ENCODE measurements around the gene CRB1. TPM values are rescaled to one million over a fixed set of nuclear protein-coding genes. Genes with fewer than 3 reads are reported as not detected.

CRB1 gene
- total and polyA plus RNA-seq, 3 experiments from 2014 or later = 0.05 to 0.26 TPM; not detected in 1

DNA sequence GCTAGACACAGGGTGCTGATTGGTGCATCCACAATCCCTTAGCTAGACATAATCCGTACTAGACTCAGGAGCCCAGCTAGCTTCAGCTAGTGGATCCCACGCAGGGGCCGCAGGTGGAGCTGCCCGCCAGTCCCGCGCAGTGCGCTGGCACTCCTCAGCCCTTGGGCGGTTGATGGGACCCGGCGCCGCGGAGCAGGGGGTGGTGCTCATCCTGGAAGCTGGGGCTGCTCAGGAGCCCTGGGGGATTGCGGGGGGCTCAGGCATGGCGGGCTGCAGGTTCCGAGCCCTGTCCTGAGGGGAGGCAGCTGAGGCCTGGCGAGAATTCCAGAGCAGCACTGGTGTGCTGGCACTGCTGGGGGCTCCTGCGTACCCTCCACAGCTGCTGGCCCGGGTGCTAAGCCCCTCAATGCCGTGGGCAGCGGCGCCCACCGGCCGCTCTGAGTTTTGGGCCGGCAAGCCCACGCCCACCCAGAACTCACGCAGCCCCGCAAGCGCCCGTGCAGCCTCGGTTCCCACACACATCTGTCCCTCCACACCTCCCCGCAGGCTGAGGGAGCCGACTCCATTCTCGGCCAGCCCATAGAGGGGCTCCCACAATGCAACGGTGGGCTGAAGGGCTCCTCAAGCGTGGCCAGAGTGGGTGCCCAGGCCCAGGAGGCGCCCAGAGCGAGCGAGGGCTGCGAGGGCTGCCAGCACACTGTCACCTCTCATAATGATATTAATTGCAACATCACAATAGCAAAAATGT, 87.4 kb downstream of the CRB1 start:
- Histone ChIP-seq H3K9me3 (ENCODE audit: low read length) (no peaks in the 10 kb centered on the region), H3K27ac (ENCODE audit: low read depth, low read length) (no peak overlapping the region), H3K4me1 (ENCODE audit: insufficient read depth, low read length) (no peaks in the 10 kb centered on the region), H3K36me3 (ENCODE audit: insufficient read depth, low read length) (no peaks in the 10 kb centered on the region), H3K4me3 (ENCODE audit: low read length) (no peak overlapping the region), H3K27me3 (ENCODE audit: insufficient read depth, low read length, poor library complexity, severe bottlenecking) (no peaks in the 10 kb centered on the region)
- Mint-ChIP-seq H3K36me3 (no peaks in the 10 kb centered on the region), H3K27me3 (no peaks in the 10 kb centered on the region), H3K9me3 (no peaks in the 10 kb centered on the region), H3K4me3 (no peak overlapping the region), H3K27ac (no peak overlapping the region), H3K4me1 (no peaks in the 10 kb centered on the region)
- no peak for DNase-seq
- ChIA-PET CTCF (interaction anchor here (1.3 to 3.2 kb wide), 2 partner anchors 175 to 176 kb away, joined by 5 to 21 read pairs; no protein-coding TSS in a partner anchor), POLR2A (no interaction called here)

DNA sequence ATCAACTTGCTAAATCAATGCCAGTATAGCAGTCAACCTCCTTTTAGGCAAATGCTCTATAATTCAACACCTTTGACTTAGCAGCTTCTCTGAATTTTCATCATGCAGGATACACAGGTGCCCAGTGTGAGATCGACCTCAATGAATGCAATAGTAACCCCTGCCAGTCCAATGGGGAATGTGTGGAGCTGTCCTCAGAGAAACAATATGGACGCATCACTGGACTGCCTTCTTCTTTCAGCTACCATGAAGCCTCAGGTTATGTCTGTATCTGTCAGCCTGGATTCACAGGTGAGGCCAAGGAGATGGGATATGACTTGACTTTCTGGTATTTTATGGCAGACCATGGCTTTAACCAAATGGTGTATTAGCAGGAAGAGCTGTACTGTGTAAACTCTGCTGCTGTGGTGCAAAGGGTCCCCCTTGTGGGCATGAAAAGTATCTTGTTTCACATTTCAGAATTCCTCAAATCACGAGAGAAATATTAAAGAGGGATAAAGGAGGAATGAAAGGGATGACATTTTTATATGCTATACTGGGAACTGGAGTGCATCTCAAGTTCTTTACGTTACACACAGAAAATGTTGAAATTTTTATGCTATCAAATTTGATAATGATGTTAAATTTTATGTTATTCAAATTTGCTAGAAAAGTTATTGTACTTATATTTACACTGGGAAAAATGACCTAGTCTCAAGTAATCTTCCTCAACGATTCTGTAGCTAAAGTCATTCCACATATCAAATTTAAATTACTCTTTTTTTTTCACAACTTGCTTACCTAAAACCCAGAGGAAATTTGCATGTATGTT, 88.9 kb downstream of the CRB1 start:
- H3K4me1 Mint-ChIP-seq = no peaks in the 10 kb centered on the region
- no peaks in the 10 kb centered on the region for H3K27me3 ChIP-seq (ENCODE audit: insufficient read depth, low read length, poor library complexity, severe bottlenecking)
- no peak overlapping the region for H3K4me3 Mint-ChIP-seq
- H3K9me3 Mint-ChIP-seq = no peaks in the 10 kb centered on the region
- POLR2A ChIA-PET = no interaction called here
- H3K27me3 Mint-ChIP-seq = no peaks in the 10 kb centered on the region
- H3K4me3 ChIP-seq (ENCODE audit: low read length) = no peak overlapping the region
- H3K27ac ChIP-seq (ENCODE audit: low read depth, low read length) = no peak overlapping the region
- H3K27ac Mint-ChIP-seq = peak overlapping the region in 1 of 8 donors; percentile 74
- H3K36me3 ChIP-seq (ENCODE audit: insufficient read depth, low read length) = no peaks in the 10 kb centered on the region
- CTCF ChIA-PET = interaction anchor here (1.1 to 3.2 kb wide), 5 partner anchors 9 to 177 kb away, joined by 4 to 21 read pairs (median 5); no protein-coding TSS in a partner anchor
- DNase-seq = peak in 2 of 5 donors; percentile 15 to 16
- no peaks in the 10 kb centered on the region for H3K9me3 ChIP-seq (ENCODE audit: low read length)
- H3K4me1 ChIP-seq (ENCODE audit: insufficient read depth, low read length) = no peaks in the 10 kb centered on the region
- H3K36me3 Mint-ChIP-seq = no peaks in the 10 kb centered on the region

DNA sequence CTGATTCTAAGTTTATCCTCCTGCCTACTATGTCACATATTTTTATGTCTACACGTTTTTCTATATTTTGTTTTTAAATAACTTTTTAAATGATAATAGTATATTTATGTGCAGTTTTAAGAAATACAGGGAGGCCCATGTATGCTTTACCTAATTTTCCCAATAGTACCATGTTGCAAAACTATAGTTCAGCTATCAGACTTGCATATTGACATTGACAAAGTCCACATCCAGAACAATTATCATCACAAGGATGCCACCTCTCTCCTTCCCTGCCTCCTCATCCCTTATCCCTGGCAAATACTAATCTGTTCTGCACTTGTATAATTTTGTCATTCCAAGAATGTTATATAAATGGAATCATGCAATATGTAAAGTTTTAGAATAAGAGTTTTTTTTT, 90.9 kb downstream of the CRB1 start:
- no peak overlapping the region for H3K4me3 ChIP-seq (ENCODE audit: low read length)
- POLR2A ChIA-PET = no interaction called here
- CTCF ChIA-PET = interaction anchor here (3.2 kb wide), 1 partner anchor 179 kb away, joined by 21 read pairs; no protein-coding TSS in a partner anchor

DNA sequence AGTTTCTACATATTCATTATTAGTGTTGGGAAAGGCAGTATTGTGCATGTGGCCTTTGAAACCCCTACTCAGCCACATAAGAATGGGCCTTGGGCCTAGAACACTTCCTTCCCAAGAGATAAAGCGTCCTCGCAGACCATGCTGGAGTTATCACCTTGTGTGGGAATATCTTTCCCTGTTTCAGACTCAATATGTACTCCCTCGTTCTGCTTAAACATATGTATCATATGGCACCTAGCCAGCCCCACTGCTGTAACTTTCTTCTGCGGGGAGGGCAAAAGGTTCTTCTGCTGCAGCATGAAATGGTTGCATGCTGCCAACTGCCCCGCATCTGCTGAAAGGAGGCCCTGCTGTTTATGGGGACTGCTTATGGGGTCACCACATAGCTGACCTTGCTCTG, 92.0 kb downstream of the CRB1 start:
- ChIA-PET CTCF (no interaction called here), POLR2A (no interaction called here)
- DNase-seq = no peak
- no peaks in the 10 kb centered on the region for H3K4me1 ChIP-seq (ENCODE audit: insufficient read depth, low read length)
- no peak overlapping the region for H3K4me3 ChIP-seq (ENCODE audit: low read length)
- Mint-ChIP-seq H3K4me1 (no peaks in the 10 kb centered on the region), H3K27me3 (no peaks in the 10 kb centered on the region), H3K36me3 (no peaks in the 10 kb centered on the region), H3K27ac (no peak overlapping the region), H3K4me3 (no peak overlapping the region), H3K9me3 (no peaks in the 10 kb centered on the region)
- H3K9me3 ChIP-seq (ENCODE audit: low read length) = no peaks in the 10 kb centered on the region
- no peak overlapping the region for H3K27ac ChIP-seq (ENCODE audit: low read depth, low read length)
- H3K36me3 ChIP-seq (ENCODE audit: insufficient read depth, low read length) = no peaks in the 10 kb centered on the region
- H3K27me3 ChIP-seq (ENCODE audit: insufficient read depth, low read length, poor library complexity, severe bottlenecking) = no peaks in the 10 kb centered on the region

More for the DNA sequence above, 90.9 kb downstream of the CRB1 start:
- Histone ChIP-seq H3K36me3 (ENCODE audit: insufficient read depth, low read length) (no peaks in the 10 kb centered on the region), H3K27me3 (ENCODE audit: insufficient read depth, low read length, poor library complexity, severe bottlenecking) (no peaks in the 10 kb centered on the region), H3K27ac (ENCODE audit: low read depth, low read length) (no peak overlapping the region), H3K9me3 (ENCODE audit: low read length) (no peaks in the 10 kb centered on the region), H3K4me1 (ENCODE audit: insufficient read depth, low read length) (no peaks in the 10 kb centered on the region)
- DNase-seq = no peak
- no peaks in the 10 kb centered on the region for H3K4me1 Mint-ChIP-seq
- no peaks in the 10 kb centered on the region for H3K27me3 Mint-ChIP-seq
- no peak overlapping the region for H3K27ac Mint-ChIP-seq
- no peak overlapping the region for H3K4me3 Mint-ChIP-seq
- no peaks in the 10 kb centered on the region for H3K36me3 Mint-ChIP-seq
- H3K9me3 Mint-ChIP-seq = no peaks in the 10 kb centered on the region

DNA sequence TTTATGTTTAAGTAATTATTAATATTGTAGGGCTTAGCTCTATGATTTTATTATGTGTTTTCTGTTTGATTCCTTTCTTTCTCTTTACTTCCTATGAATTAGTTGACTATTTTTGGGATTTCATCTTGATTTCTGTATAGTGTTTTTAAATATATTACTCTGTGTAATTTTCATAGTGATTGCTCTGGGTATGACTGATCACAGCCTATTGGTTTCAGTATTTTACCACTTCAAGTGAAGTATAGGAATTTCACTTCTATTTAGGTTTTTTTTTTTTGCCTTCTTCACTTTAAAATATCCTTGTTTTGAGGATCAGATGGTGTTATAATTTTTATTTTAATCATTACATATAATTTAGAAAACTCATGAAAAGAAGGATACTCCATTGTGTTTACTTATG, 94.8 kb downstream of the CRB1 start:
- Histone ChIP-seq H3K4me3 (ENCODE audit: low read length) (no peak overlapping the region), H3K9me3 (ENCODE audit: low read length) (no peaks in the 10 kb centered on the region), H3K4me1 (ENCODE audit: insufficient read depth, low read length) (no peaks in the 10 kb centered on the region), H3K36me3 (ENCODE audit: insufficient read depth, low read length) (no peaks in the 10 kb centered on the region), H3K27ac (ENCODE audit: low read depth, low read length) (no peak overlapping the region), H3K27me3 (ENCODE audit: insufficient read depth, low read length, poor library complexity, severe bottlenecking) (no peaks in the 10 kb centered on the region)
- H3K27ac Mint-ChIP-seq = no peak overlapping the region
- DNase-seq = no peak
- POLR2A ChIA-PET = no interaction called here
- CTCF ChIA-PET = no interaction called here
- no peaks in the 10 kb centered on the region for H3K9me3 Mint-ChIP-seq
- H3K4me3 Mint-ChIP-seq = no peak overlapping the region
- no peaks in the 10 kb centered on the region for H3K36me3 Mint-ChIP-seq
- peaks cover 1 to 4% of the 10 kb centered on the region in 2 donors for H3K27me3 Mint-ChIP-seq
- no peaks in the 10 kb centered on the region for H3K4me1 Mint-ChIP-seq

DNA sequence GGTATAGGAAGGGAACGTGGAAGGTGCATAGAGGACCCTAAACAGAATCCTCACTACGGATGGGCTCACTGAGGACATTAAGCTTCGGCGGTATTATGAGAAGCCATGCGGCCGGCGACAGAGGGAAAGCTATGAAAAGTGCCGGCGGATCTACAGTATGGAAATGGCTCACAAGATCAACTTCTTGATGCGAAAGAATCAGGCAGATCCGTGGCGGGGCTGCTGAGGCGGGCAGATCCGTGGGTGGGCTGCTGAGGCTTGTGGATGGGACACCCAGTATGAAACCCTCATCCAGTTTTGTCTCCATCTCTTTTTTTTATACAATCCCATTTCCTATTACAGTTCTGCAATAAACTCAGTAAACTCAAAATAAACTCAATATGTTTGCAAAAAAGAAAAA, 95.8 kb downstream of the CRB1 start:
- no peaks in the 10 kb centered on the region for H3K4me1 ChIP-seq (ENCODE audit: insufficient read depth, low read length)
- H3K4me3 Mint-ChIP-seq = no peak overlapping the region
- POLR2A ChIA-PET = no interaction called here
- no peak overlapping the region for H3K4me3 ChIP-seq (ENCODE audit: low read length)
- H3K36me3 Mint-ChIP-seq = no peaks in the 10 kb centered on the region
- peaks cover 1 to 4% of the 10 kb centered on the region in 2 donors for H3K27me3 Mint-ChIP-seq
- CTCF ChIA-PET = no interaction called here
- H3K36me3 ChIP-seq (ENCODE audit: insufficient read depth, low read length) = no peaks in the 10 kb centered on the region
- H3K9me3 Mint-ChIP-seq = no peaks in the 10 kb centered on the region
- no peak overlapping the region for H3K27ac ChIP-seq (ENCODE audit: low read depth, low read length)
- no peaks in the 10 kb centered on the region for H3K4me1 Mint-ChIP-seq
- H3K27me3 ChIP-seq (ENCODE audit: insufficient read depth, low read length, poor library complexity, severe bottlenecking) = no peaks in the 10 kb centered on the region
- no peaks in the 10 kb centered on the region for H3K9me3 ChIP-seq (ENCODE audit: low read length)
- DNase-seq = no peak
- no peak overlapping the region for H3K27ac Mint-ChIP-seq

DNA sequence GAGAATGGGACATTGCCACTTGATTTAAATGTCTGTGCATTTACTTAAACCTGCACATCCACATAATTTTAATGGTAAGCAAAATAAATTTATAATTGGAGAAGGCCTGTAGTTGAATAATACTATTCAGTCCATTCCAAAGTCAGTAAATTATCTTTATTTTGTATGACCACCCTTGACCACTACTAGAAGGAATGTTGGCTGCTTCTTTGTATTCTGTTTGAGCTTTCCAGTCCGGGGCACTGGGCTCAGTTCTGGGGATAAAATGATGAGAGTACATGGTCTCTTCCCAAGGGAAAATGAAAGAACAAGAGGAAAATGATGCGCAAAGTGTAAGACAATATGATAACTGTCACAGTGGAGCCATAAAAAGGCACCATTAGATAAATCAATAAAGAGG, 98.9 kb downstream of the CRB1 start:
- no peaks in the 10 kb centered on the region for H3K36me3 Mint-ChIP-seq
- ChIA-PET CTCF (no interaction called here), POLR2A (no interaction called here)
- no peaks in the 10 kb centered on the region for H3K9me3 Mint-ChIP-seq
- H3K27me3 Mint-ChIP-seq = peaks cover 9 to 23% of the 10 kb centered on the region in 2 donors
- no peaks in the 10 kb centered on the region for H3K27me3 ChIP-seq (ENCODE audit: insufficient read depth, low read length, poor library complexity, severe bottlenecking)
- H3K27ac Mint-ChIP-seq = no peak overlapping the region
- H3K4me1 Mint-ChIP-seq = no peaks in the 10 kb centered on the region
- no peak for DNase-seq
- no peak overlapping the region for H3K4me3 ChIP-seq (ENCODE audit: low read length)
- H3K4me3 Mint-ChIP-seq = no peak overlapping the region
- no peak overlapping the region for H3K27ac ChIP-seq (ENCODE audit: low read depth, low read length)
- no peaks in the 10 kb centered on the region for H3K36me3 ChIP-seq (ENCODE audit: insufficient read depth, low read length)
- no peaks in the 10 kb centered on the region for H3K4me1 ChIP-seq (ENCODE audit: insufficient read depth, low read length)
- H3K9me3 ChIP-seq (ENCODE audit: low read length) = no peaks in the 10 kb centered on the region

DNA sequence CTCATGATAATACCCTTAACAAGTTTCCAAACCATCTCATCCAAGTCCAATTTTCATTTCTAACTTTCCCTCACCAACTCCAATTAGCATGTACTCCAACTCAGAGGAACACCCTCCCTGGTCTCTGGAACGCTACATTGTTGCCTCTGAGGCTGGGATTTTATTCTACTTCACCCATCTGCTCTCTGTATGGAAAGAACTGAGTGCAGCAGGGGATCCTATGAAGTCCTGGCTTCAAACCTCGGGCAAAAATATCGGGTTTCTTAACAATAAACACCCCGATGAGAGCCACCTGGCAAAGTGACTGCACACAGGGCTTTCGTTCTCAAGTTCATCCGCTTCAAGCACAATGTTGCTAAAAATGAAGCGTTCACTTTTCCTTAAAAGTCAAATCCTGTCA, 99.6 kb downstream of the CRB1 start:
- no peaks in the 10 kb centered on the region for H3K4me1 Mint-ChIP-seq

More for the DNA sequence above, 99.6 kb downstream of the CRB1 start:
- Histone ChIP-seq H3K27me3 (ENCODE audit: insufficient read depth, low read length, poor library complexity, severe bottlenecking) (no peaks in the 10 kb centered on the region), H3K36me3 (ENCODE audit: insufficient read depth, low read length) (no peaks in the 10 kb centered on the region), H3K4me1 (ENCODE audit: insufficient read depth, low read length) (no peaks in the 10 kb centered on the region), H3K27ac (ENCODE audit: low read depth, low read length) (no peak overlapping the region), H3K9me3 (ENCODE audit: low read length) (no peaks in the 10 kb centered on the region), H3K4me3 (ENCODE audit: low read length) (no peak overlapping the region)
- no peak overlapping the region for H3K27ac Mint-ChIP-seq
- H3K27me3 Mint-ChIP-seq = peaks cover 9 to 23% of the 10 kb centered on the region in 2 donors
- ChIA-PET CTCF (no interaction called here), POLR2A (no interaction called here)
- no peaks in the 10 kb centered on the region for H3K36me3 Mint-ChIP-seq
- DNase-seq = no peak
- no peaks in the 10 kb centered on the region for H3K9me3 Mint-ChIP-seq
- no peak overlapping the region for H3K4me3 Mint-ChIP-seq

Data from CD8-positive, alpha-beta memory T cell (primary cell).